H1 (cell line): ENCODE results near the gene DNAJA3. TPM values are rescaled to one million over a fixed set of nuclear protein-coding genes. Genes with fewer than 3 reads are reported as not detected.

Experiments used
- CTCF ChIA-PET: fragments of 300-600 bp; sonication (Branson Sonifier 250); formaldehyde crosslinking; loops from one replicate; lab custom pipeline; 2021; ENCODE audit not compliant: partially characterized antibody; lab: Charles Lee
- POLR2A ChIA-PET: fragments of 300-600 bp; sonication (Branson Sonifier 250); formaldehyde crosslinking; loops from one replicate; lab custom pipeline; 2021; ENCODE audit warnings: inconsistent platforms; ENCODE audit not compliant: partially characterized antibody; lab: Charles Lee
- DNase-seq, 2 experiments: peaks; one replicate each; pipeline versions ENCODE4 v3.0.0 to v3.0.0-alpha.2; 2010 to 2022; ENCODE audit warnings: low spot score in 2 of 2, low read depth in 1 of 2, mixed read lengths in 1 of 2
- FAIRE-seq: peaks from 2 replicates; lab custom pipeline; 2011; peaks lifted over from hg19 to GRCh38; lab: Jason Lieb, UNC
- H2AFZ ChIP-seq: 2 replicates; pipeline ENCODE4 v1.8.1; 2012; ENCODE audit warnings: low read length, inconsistent platforms
- H2AK5ac ChIP-seq: 2 replicates; pipeline ENCODE4 v1.6.1; 2013; ENCODE audit warnings: low read depth, low read length
- H2BK120ac ChIP-seq: replicated peaks from 2 replicates; pipeline ENCODE3; 2013; ENCODE audit warnings: low read depth, low read length, inconsistent platforms
- H2BK12ac ChIP-seq: 2 replicates; pipeline ENCODE4 v1.6.1; 2013; ENCODE audit warnings: low read depth, low read length
- H2BK15ac ChIP-seq: 2 replicates; pipeline ENCODE4 v1.6.1; 2013; ENCODE audit warnings: low read length
- H2BK20ac ChIP-seq: 2 replicates; pipeline ENCODE4 v1.6.1; 2013; ENCODE audit warnings: low read length
- H2BK5ac ChIP-seq: 2 replicates; pipeline ENCODE4 v1.6.1; 2013; ENCODE audit warnings: low read depth, low read length
- H3K14ac ChIP-seq: 2 replicates; pipeline ENCODE4 v1.6.1; 2013; ENCODE audit warnings: inconsistent platforms; ENCODE audit not compliant: insufficient read length
- H3K18ac ChIP-seq: 2 replicates; pipeline ENCODE4 v1.6.1; 2013; ENCODE audit warnings: low read length; ENCODE audit errors: extremely low read depth
- H3K23ac ChIP-seq: 2 replicates; pipeline ENCODE4 v1.6.1; 2013; ENCODE audit warnings: inconsistent platforms; ENCODE audit not compliant: insufficient read length
- H3K23me2 ChIP-seq: 2 replicates; pipeline ENCODE4 v1.6.1; 2013; ENCODE audit warnings: low read depth, low read length
- H3K27ac ChIP-seq: 2 replicates; pipeline ENCODE4 v1.6.1; 2011; ENCODE audit warnings: low read depth, low read length, inconsistent platforms
- H3K27me3 ChIP-seq, 4 experiments: replicated peaks in 1 of 4; 1 replicate in 1 of 4; 2 replicates in 3 of 4; pipeline versions ENCODE4 v1.6.1 to v1.8.1; 2011 to 2013; ENCODE audit warnings: low read length in 3 of 4, mild to moderate bottlenecking in 3 of 4, inconsistent platforms in 2 of 4, mixed read lengths in 2 of 4, moderate library complexity in 1 of 4; ENCODE audit not compliant: control insufficient read depth in 3 of 4, insufficient read depth in 3 of 4; ENCODE audit errors: extremely low read depth in 1 of 4
- H3K36me3 ChIP-seq, 4 experiments: 2 replicates each; pipeline versions ENCODE4 v1.6.1 to v1.8.1; 2011 to 2013; ENCODE audit warnings: mild to moderate bottlenecking in 4 of 4, low read length in 3 of 4, moderate library complexity in 2 of 4, control low read depth in 1 of 4, inconsistent platforms in 1 of 4; ENCODE audit not compliant: insufficient read depth in 4 of 4, control insufficient read depth in 2 of 4
- H3K4ac ChIP-seq: replicated peaks from 2 replicates; pipeline ENCODE3; 2013; ENCODE audit warnings: low read length, low read depth, mixed read lengths, inconsistent platforms; ENCODE audit not compliant: insufficient read length
- H3K4me1 ChIP-seq, 4 experiments: replicated peaks in 1 of 4; 1 replicate in 1 of 4; 2 replicates in 3 of 4; pipeline versions ENCODE4 v1.6.1 to v1.8.1; 2011 to 2013; ENCODE audit warnings: low read length in 3 of 4, inconsistent platforms in 2 of 4, mixed read lengths in 1 of 4; ENCODE audit not compliant: insufficient read depth in 4 of 4, control insufficient read depth in 3 of 4
- H3K4me2 ChIP-seq, 2 experiments: 2 replicates each; pipeline versions ENCODE4 v1.6.1 to v1.8.1; 2011 to 2013; ENCODE audit warnings: low read depth in 2 of 2, low read length in 2 of 2, control low read depth in 1 of 2, inconsistent platforms in 1 of 2, mild to moderate bottlenecking in 1 of 2; ENCODE audit not compliant: insufficient read depth in 1 of 2
- H3K4me3 ChIP-seq, 4 experiments: fragments of 200-600, 300-600 bp in 1 of 4; sonication (generic), shearing (Covaris generic), sonication (Bioruptor Twin) in 1 of 4; 2 replicates each; pipeline versions ENCODE4 v1.5.1 to v1.8.1; 2011 to 2016; ENCODE audit warnings: low read length in 4 of 4, low read depth in 3 of 4, control low read depth in 2 of 4, inconsistent platforms in 2 of 4, mild to moderate bottlenecking in 2 of 4, mixed read lengths in 1 of 4, moderate library complexity in 1 of 4; ENCODE audit not compliant: insufficient read depth in 2 of 4; ENCODE audit errors: extremely low read depth in 1 of 4
- H3K56ac ChIP-seq: replicated peaks from 2 replicates; pipeline ENCODE3; 2013; ENCODE audit warnings: low read depth, mild to moderate bottlenecking, mixed read lengths, low read length, inconsistent platforms; ENCODE audit not compliant: insufficient read length
- H3K79me1 ChIP-seq: 2 replicates; pipeline ENCODE4 v1.6.1; 2013; ENCODE audit warnings: low read depth, low read length, control low read depth
- H3K79me2 ChIP-seq, 2 experiments: 2 replicates each; pipeline versions ENCODE4 v1.6.1 to v1.8.1; 2012 to 2013; ENCODE audit warnings: low read length in 2 of 2, mild to moderate bottlenecking in 2 of 2, inconsistent platforms in 1 of 2; ENCODE audit not compliant: insufficient read depth in 2 of 2, control insufficient read depth in 1 of 2
- H3K9ac ChIP-seq, 4 experiments: replicated peaks in 1 of 4; 1 replicate in 1 of 4; 2 replicates in 3 of 4; pipeline versions ENCODE4 v1.6.1 to v1.8.1; 2011 to 2013; ENCODE audit warnings: low read depth in 3 of 4, low read length in 3 of 4, control low read depth in 2 of 4, mild to moderate bottlenecking in 2 of 4, moderate library complexity in 2 of 4, inconsistent platforms in 1 of 4; ENCODE audit errors: extremely low read depth in 1 of 4
- H3K9me3 ChIP-seq, 2 experiments: 2 replicates each; pipeline versions ENCODE4 v1.6.1 to v1.8.1; 2012 to 2013; ENCODE audit warnings: mild to moderate bottlenecking in 2 of 2, moderate library complexity in 2 of 2, control low read depth in 1 of 2, inconsistent platforms in 1 of 2, low read depth in 1 of 2, low read length in 1 of 2, mixed read lengths in 1 of 2; ENCODE audit not compliant: insufficient read depth in 2 of 2
- H4K20me1 ChIP-seq, 2 experiments: replicated peaks in 1 of 2; 2 replicates each; pipeline versions ENCODE3 to v1.8.1; 2011 to 2013; ENCODE audit warnings: inconsistent platforms in 2 of 2, low read length in 2 of 2, mild to moderate bottlenecking in 1 of 2; ENCODE audit not compliant: insufficient read depth in 2 of 2, control insufficient read depth in 1 of 2
- H4K5ac ChIP-seq: 2 replicates; pipeline ENCODE4 v1.6.1; 2013; ENCODE audit warnings: low read length, low read depth, mixed read lengths, inconsistent platforms; ENCODE audit not compliant: insufficient read length
- H4K8ac ChIP-seq: 2 replicates; pipeline ENCODE4 v1.8.0; 2013; ENCODE audit warnings: mild to moderate bottlenecking, moderate library complexity, low read length, inconsistent platforms; ENCODE audit not compliant: insufficient read depth; ENCODE audit errors: extremely low read depth
- H4K91ac ChIP-seq: replicated peaks from 2 replicates; pipeline ENCODE3; 2013; ENCODE audit warnings: low read length, mixed read lengths, inconsistent platforms; ENCODE audit not compliant: insufficient read length
- GTF2F1 ChIP-seq: IDR thresholded peaks from 2 replicates; pipeline ENCODE4 v1.6.1; 2012; ENCODE audit warnings: low read depth, low read length, improper control_type of control experiment, borderline replicate concordance
- RAD21 ChIP-seq, 2 experiments: IDR thresholded peaks in 1 of 2; conservative IDR thresholded peaks in 1 of 2; 2 replicates each; pipeline ENCODE4 v1.6.1; 2011; ENCODE audit warnings: low read depth in 2 of 2, low read length in 2 of 2, improper control_type of control experiment in 1 of 2, inconsistent platforms in 1 of 2, mild to moderate bottlenecking in 1 of 2, moderate library complexity in 1 of 2
- RFX5 ChIP-seq: IDR thresholded peaks from 2 replicates; pipeline ENCODE4 v1.6.1; 2011; ENCODE audit warnings: low read depth, low read length, improper control_type of control experiment, borderline replicate concordance
- WGBS, 2 experiments: shearing (Covaris generic) in 1 of 2; methylation state at CpG; one replicate each; pipeline versions ENCODE4 v1.1.6 to v1.1.7; 2013 to 2015; ENCODE audit warnings: low lambda C conversion rate in 2 of 2, mixed read lengths in 2 of 2, inconsistent platforms in 1 of 2, low coverage in 1 of 2, missing lambda C conversion rate in 1 of 2; ENCODE audit not compliant: insufficient replicate concordance in 2 of 2, insufficient coverage in 1 of 2, insufficient read length in 1 of 2; ENCODE audit errors: extremely low coverage in 1 of 2, missing lambda C conversion rate in 1 of 2; 5-methylcytosine and 5-hydroxymethylcytosine counted together
- polyA plus RNA-seq, 7 experiments: library from polyadenylated mRNA; depleted of rRNA in 3 of 7; stranded (reverse) in 5 of 7; unstranded in 2 of 7; fragments of >200 nt in 5 of 7; fragments of 200-250 nt in 2 of 7; gene quantifications; 1 replicate in 5 of 7; 2 replicates in 1 of 7; 4 replicates in 1 of 7; pipeline versions ENCODE4 v1.2.1 to v1.2.3, GENCODE V29; 2011 to 2013; ENCODE audit warnings: missing spikeins in 2 of 7, mixed read lengths in 2 of 7
- total RNA-seq: library from RNA; stranded (reverse); fragmentation: NEBNext Ultra II Directional; extraction: Animal tissue kit (Norgen Biotek cat#: 25700); gene quantifications from 2 replicates; pipeline ENCODE4 v1.2.1, GENCODE V29; 2021
- TF ChIP-seq, protein P1 (sequence below): IDR thresholded peaks from 2 replicates; pipeline ENCODE4 v1.6.1; 2012; ENCODE audit warnings: inconsistent platforms
- TF ChIP-seq, protein P2 (sequence below), 3 experiments: IDR thresholded peaks; 1 replicate in 2 of 3; 2 replicates in 1 of 3; pipeline versions ENCODE4 v1.5.1 to v1.6.1; 2011; ENCODE audit warnings: low read length in 3 of 3, mild to moderate bottlenecking in 3 of 3, inconsistent platforms in 2 of 3, low read depth in 1 of 3, moderate library complexity in 1 of 3; ENCODE audit not compliant: insufficient read depth in 1 of 3; ENCODE audit errors: control extremely low read depth in 1 of 3

DNAJA3 gene
- total and polyA plus RNA-seq, 2 of the 8 experiments (the other 6 are each of a cell fraction or from before 2014, with no cell fraction given): 37.3 to 59.1 TPM

DNA sequence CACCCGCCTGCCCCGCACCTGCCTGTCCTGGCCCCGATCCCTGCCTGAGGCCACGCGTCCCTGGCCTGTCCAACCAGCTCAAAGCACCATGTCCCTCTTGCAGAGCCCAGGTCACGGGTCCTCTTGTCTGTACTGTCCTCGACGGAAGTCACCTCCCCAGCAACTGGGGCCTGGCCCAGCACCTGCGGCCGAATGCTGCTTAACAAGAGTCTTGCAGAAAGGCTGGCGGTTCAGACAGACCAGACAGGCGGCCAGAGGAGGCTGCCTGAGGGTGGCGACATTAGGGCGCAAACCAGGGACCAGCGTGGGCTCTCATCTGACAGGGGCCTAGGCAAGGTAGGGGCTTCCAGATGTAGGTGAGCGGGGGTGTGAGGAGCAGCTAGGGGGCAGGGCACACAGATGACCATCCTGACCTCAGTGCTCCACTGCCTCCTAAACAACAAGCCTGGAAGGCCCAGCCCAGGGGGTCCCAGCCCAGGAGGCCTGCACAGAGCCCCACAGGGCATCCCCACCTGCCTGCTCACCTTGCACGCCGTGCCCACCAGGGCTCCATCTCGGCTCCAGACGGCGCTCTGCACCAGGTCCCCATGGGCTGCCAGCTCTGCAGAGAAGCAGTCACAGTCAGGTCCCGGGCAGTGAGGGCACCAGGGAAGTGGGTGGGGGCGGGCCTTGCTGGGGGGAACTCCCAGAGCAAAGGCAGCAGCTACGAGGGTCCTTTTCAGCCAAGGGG is 20.5 kb upstream of the DNAJA3 start:
- no peak overlapping the region for H3K14ac ChIP-seq
- DNase-seq: no peak
- FAIRE-seq: no peak
- H3K79me2 ChIP-seq: no peaks in the 10 kb centered on the region
- no peak overlapping the region for H3K9ac ChIP-seq
- no peaks in the 10 kb centered on the region for H3K23me2 ChIP-seq
- H2BK120ac ChIP-seq: no peak overlapping the region
- no peak overlapping the region for H3K27ac ChIP-seq
- ChIA-PET CTCF (interaction anchor here (0.6 to 17.2 kb wide), 26 partner anchors 7 to 709 kb away, joined by 3 to 659 read pairs (median 4); partner anchors contain the start of genes CORO7, PAM16 and VASN), POLR2A (interaction anchor here (0.7 to 4.9 kb wide), 16 partner anchors 8 to 66 kb away, joined by 3 to 48 read pairs (median 4); partner anchors contain the start of genes PAM16 and VASN)
- H2BK15ac ChIP-seq: no peak overlapping the region
- H3K4me2 ChIP-seq: no peak overlapping the region
- H3K56ac ChIP-seq: no peak overlapping the region
- H3K27me3 ChIP-seq: no peaks in the 10 kb centered on the region
- H4K20me1 ChIP-seq: peaks cover 0 to 5% of the 10 kb centered on the region in 2 experiments
- H2BK20ac ChIP-seq: no peak overlapping the region
- H3K36me3 ChIP-seq: no peaks in the 10 kb centered on the region
- TF ChIP-seq RFX5: no peak
- TF ChIP-seq, protein P1, sequence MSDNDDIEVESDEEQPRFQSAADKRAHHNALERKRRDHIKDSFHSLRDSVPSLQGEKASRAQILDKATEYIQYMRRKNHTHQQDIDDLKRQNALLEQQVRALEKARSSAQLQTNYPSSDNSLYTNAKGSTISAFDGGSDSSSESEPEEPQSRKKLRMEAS: no peak
- no peak for TF ChIP-seq GTF2F1
- no peak; a peak in 1 of 4 replicates for TF ChIP-seq RAD21 (IDR thresholded peaks at IDR 0.05 in 1 of 2, conservative IDR thresholded peaks at IDR 0.05 in 1 of 2; ENCODE audit: low read depth in 2 of 2, low read length in 2 of 2)
- TF ChIP-seq, protein P2, sequence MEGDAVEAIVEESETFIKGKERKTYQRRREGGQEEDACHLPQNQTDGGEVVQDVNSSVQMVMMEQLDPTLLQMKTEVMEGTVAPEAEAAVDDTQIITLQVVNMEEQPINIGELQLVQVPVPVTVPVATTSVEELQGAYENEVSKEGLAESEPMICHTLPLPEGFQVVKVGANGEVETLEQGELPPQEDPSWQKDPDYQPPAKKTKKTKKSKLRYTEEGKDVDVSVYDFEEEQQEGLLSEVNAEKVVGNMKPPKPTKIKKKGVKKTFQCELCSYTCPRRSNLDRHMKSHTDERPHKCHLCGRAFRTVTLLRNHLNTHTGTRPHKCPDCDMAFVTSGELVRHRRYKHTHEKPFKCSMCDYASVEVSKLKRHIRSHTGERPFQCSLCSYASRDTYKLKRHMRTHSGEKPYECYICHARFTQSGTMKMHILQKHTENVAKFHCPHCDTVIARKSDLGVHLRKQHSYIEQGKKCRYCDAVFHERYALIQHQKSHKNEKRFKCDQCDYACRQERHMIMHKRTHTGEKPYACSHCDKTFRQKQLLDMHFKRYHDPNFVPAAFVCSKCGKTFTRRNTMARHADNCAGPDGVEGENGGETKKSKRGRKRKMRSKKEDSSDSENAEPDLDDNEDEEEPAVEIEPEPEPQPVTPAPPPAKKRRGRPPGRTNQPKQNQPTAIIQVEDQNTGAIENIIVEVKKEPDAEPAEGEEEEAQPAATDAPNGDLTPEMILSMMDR (IDR thresholded peaks at IDR 0.05; ENCODE audit: control extremely low read depth in 1 of 3, insufficient read depth in 1 of 3, low read depth in 1 of 3, low read length in 3 of 3): peak in 1 of 3 experiments; percentile 8; a peak in 1 of 4 replicates
- H3K4me3 ChIP-seq: no peak overlapping the region
- no peak overlapping the region; the same call in 1 of the 2 replicates for H2BK5ac ChIP-seq
- 82% methylated on average over 24 of the region's 24 CpGs; no CpG with 5 or more reads in 1 of the 2 experiments for WGBS, 2 experiments
- H4K91ac ChIP-seq: no peak overlapping the region
- H2AK5ac ChIP-seq: no peak overlapping the region
- H3K23ac ChIP-seq: no peak overlapping the region
- no peaks in the 10 kb centered on the region for H3K9me3 ChIP-seq
- H3K4me1 ChIP-seq: peaks cover 0 to 4% (median 2%) of the 10 kb centered on the region in 4 experiments; a peak in 4 of 7 replicates
- peak overlapping the region; percentile 60 for H4K8ac ChIP-seq
- H3K18ac ChIP-seq: no peak overlapping the region
- no peak overlapping the region for H4K5ac ChIP-seq
- no peaks in the 10 kb centered on the region for H3K79me1 ChIP-seq
- no peak overlapping the region; the same call in 1 of the 2 replicates for H2BK12ac ChIP-seq
- H3K4ac ChIP-seq: no peak overlapping the region
- H2AFZ ChIP-seq: no peak overlapping the region
